Measurements from ENCODE around the gene USO1.

The USO1 gene

DNA sequence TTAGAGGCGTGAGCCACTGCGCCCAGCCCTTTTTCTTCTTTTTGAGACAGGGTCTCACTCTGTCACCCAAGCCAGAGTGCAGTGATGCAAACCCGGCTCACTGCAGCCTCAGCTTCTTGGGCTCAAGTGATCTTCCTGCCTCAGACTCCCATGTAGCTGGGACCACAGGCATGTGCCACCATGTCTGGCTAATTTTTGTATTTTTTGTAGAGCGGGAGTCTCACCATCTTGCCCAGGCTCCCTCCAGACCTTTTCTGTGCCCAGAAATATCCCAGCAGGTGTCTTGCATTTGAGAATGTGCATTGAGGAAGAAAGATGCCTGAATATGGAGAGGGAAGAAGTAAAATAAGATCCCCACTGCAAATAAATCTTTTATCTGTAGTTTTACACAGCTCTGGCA, 119.2 kb downstream of the USO1 start:
- no peak for DNase-seq (ENCODE audit: low read depth)

DNA sequence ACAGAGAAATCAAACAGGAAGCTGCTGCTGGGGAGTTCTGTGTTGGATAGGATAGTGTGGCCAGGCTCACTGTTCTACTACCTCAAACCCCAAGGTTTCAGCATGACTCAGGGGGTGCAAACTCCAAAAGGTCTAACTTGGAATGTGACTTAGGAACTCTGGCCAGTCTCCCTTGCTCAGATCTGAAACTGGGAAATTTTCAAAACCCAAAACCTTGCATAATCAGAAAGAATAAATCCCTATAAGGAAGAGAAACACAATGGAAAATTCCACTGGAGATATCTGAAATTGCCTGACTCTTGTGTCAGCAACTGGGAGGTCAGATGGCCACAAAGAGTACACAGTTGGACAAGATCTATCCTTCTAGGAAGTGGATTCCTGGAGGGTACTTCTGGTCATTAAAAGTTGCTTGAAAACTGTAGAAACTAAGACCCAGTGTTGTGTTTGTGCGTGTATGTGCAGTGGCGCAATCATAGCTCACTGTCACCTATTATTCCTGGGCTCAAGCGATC, 119.8 kb downstream of the USO1 start:
- peak; percentile 97 for DNase-seq (ENCODE audit: low read depth)

DNA sequence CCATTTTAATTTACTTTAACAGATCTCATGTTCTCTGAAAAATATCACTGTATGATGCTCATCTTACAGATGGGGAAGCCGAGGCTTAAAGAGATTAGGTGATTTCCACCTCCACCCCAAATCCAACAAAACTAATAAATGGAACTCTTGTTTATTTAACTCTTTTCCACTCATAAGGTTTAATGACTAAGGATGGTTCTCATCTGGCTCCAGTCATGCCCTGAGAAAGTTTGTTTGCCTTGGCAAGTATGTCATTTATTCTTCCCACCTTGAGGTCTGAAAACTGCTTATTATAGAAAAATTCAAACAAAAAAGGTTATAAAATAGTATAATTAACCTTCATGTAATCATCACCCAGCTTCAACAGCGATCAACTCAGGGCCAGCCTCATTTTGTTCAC, 121.6 kb downstream of the USO1 start:
- DNase-seq (ENCODE audit: low read depth), result no peak

DNA sequence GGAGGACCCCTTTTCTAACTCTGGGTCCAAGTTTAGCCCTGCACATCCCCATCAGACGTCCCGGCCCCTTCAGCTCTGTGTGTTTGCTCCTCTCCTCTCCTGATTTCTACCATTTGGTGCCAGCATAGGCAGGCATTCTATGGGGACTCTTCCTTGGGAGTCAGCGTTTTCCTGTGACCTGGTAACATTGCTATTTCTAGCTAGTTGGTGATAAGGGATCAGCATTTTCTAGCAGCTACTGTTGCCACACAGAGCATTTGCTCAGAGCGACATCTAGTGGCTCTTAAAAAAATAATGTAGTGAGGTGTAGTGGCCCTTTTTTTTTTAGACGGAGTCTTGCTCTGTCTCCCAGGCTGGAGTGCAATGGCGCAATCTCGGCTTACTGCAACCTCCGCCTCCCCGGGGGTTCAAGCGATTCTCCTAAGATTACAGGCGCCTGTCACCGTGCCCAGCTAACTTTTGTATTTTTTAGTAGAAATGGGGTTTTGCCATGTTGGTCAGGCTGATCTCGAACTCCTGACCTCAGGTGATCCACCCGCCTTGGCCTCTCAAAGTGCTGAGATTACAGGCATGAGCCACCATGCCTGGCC, 123.9 kb downstream of the USO1 start:
- DNase-seq (ENCODE audit: low read depth), result peak; percentile 95

DNA sequence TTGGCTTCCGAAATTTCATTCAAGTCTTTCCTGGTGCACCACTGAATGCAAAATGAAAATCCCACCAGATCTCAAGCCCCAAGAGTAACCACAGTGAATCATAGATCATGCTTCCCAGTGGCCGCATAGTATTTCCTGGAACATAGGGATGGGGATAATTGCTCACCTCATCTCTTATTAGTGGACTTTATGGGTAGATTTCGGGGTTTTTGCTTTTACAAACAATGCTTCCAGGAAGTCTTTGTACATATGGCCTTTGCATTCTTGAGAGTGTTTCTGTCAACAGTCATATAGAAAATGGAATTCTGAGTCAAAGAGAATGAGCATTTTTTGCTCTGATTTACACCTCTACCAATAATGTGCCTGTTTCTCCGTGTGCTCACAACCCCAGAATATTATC, 124.5 kb downstream of the USO1 start:
- peak; percentile 72 for DNase-seq (ENCODE audit: low read depth)

DNA sequence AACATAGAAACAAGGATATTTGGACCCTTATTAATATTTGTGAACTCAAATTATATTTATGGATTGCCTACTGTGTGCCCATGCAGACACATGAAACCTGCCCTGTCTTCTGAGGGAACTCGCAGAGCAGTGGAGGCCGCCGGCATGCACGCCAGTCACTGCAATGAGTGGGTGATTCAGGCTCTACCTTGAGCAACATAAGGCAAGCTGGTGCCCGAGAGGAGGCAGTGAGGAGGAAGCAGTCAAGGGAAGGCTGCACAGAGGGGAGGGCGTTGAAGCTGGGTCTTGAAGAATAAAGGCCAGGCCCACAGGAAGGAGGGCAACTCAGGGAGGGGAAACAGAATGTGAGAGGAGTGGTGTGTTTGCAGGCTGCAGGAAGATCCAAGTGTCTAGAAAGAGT, 125.1 kb downstream of the USO1 start:
- peak; percentile 78 for DNase-seq (ENCODE audit: low read depth)

DNA sequence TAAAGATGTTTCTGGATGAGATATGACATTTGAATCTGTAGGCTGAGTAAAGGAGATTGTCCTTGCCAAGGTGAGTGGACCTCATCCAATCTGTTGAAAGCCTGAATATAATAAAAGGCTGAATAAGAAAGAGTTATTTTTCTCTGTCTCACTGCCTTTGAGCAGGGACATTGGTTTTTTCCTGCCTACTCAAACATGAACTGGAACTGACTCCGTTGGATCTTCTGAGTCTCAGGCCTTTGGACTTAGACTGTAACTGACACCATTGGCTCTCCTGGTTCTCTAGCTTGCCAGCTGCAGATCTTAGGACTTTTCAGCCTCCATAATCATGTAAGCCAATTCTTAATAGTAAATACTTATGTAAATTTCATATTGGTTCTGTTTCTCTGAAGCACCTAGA, 134.3 kb downstream of the USO1 start:
- DNase-seq (ENCODE audit: low read depth), result no peak

DNA sequence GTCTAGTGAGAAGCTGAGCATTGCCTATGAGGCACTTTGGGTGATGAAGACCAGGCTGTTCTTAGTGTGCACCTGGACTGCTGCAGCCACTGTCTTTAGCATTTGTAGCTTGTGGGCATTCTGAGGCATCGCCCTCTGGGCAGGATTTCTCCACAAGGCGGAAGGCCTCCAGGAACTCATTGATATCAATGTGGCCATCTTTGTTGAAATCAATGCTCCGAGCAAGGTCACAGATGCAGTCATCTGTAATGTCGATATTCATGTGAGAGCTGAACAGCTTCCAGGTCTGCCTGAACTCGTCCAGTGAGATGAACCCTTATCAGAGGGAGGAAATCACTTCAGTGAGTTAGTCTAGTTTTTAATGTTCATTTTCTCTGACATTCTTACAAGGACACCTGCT, 136.2 kb downstream of the USO1 start:
- no peak for DNase-seq (ENCODE audit: low read depth)
